Duodenal mucosa (tissue), 2 donors: ENCODE data around the gene NPAS2.

Experiments
- H3K27ac ChIP-seq: one replicate; pipeline ENCODE4 v1.7.0; 2013; ENCODE audit warnings: low read depth, low read length
- H3K27me3 ChIP-seq, 2 donors: one replicate each; pipeline ENCODE4 v1.7.0; 2013; ENCODE audit warnings: low read length in 2 of 2, control low read depth in 1 of 2; ENCODE audit not compliant: insufficient read depth in 2 of 2, control insufficient read depth in 1 of 2
- H3K36me3 ChIP-seq, 2 donors: one replicate each; pipeline ENCODE4 v1.7.0; 2013; ENCODE audit warnings: low read length in 2 of 2, control low read depth in 1 of 2; ENCODE audit not compliant: insufficient read depth in 2 of 2, control insufficient read depth in 1 of 2
- H3K4me1 ChIP-seq, 2 donors: one replicate each; pipeline ENCODE4 v1.7.0; 2013; ENCODE audit warnings: low read length in 2 of 2, control low read depth in 1 of 2; ENCODE audit not compliant: insufficient read depth in 2 of 2, control insufficient read depth in 1 of 2
- H3K4me3 ChIP-seq, 2 donors: one replicate each; pipeline ENCODE4 v1.7.0; 2013; ENCODE audit warnings: low read length in 2 of 2, low read depth in 1 of 2
- H3K9ac ChIP-seq, 2 donors: one replicate each; pipeline ENCODE4 v1.7.0; 2013; ENCODE audit warnings: low read length in 2 of 2, low read depth in 1 of 2
- H3K9me3 ChIP-seq, 2 donors: one replicate each; pipeline ENCODE4 v1.7.0; 2013; ENCODE audit warnings: low read length in 2 of 2, control low read depth in 1 of 2; ENCODE audit not compliant: control insufficient read depth in 1 of 2

NPAS2 gene

GRCh38 chr2:100903534-100904258 lies 83.8 kb downstream of the NPAS2 start:
- Histone ChIP-seq H3K4me1 (no peaks in the 10 kb centered on the region), H3K27me3 (no peaks in the 10 kb centered on the region), H3K36me3 (peaks cover 13 to 14% of the 10 kb centered on the region in 2 donors), H3K9ac (no peak overlapping the region), H3K9me3 (no peaks in the 10 kb centered on the region), H3K4me3 (no peak overlapping the region), H3K27ac (no peak overlapping the region)

GRCh38 chr2:100905132-100905805 lies 85.3 kb downstream of the NPAS2 start:
- Histone ChIP-seq H3K4me3 (no peak overlapping the region), H3K27ac (no peak overlapping the region), H3K9ac (no peak overlapping the region), H3K27me3 (no peaks in the 10 kb centered on the region), H3K9me3 (no peaks in the 10 kb centered on the region), H3K4me1 (no peaks in the 10 kb centered on the region), H3K36me3 (peaks cover 13 to 14% of the 10 kb centered on the region in 2 donors)

GRCh38 chr2:100906131-100906530 lies 86.2 kb downstream of the NPAS2 start:
- Histone ChIP-seq H3K9ac (no peak overlapping the region), H3K9me3 (no peaks in the 10 kb centered on the region), H3K36me3 (peaks cover 13 to 14% of the 10 kb centered on the region in 2 donors), H3K4me1 (no peaks in the 10 kb centered on the region), H3K27me3 (no peaks in the 10 kb centered on the region), H3K27ac (no peak overlapping the region), H3K4me3 (no peak overlapping the region)

DNA sequence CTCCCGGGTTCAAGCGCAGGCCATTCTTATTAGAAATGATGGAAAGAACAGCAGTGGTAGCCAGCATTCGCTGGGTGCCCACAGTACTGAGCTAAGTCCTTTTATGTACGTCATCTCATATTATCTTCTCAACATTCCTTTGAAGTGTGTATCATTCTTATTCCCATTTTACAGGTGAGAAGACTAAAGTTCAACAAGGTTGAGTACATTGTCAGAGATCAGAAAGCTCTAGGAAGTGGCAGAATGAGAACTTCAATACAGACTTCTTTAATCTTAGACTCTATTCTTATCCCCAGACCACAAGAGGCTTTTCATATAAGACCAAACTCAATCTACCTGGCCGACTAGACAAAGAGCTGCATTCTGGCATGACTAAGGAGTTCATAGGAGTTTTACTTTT lies 86.7 kb downstream of the NPAS2 start:
- Histone ChIP-seq H3K4me3 (no peak overlapping the region), H3K9me3 (no peaks in the 10 kb centered on the region), H3K9ac (no peak overlapping the region), H3K27me3 (no peaks in the 10 kb centered on the region), H3K4me1 (no peaks in the 10 kb centered on the region), H3K36me3 (peaks cover 13 to 14% of the 10 kb centered on the region in 2 donors), H3K27ac (no peak overlapping the region)

DNA sequence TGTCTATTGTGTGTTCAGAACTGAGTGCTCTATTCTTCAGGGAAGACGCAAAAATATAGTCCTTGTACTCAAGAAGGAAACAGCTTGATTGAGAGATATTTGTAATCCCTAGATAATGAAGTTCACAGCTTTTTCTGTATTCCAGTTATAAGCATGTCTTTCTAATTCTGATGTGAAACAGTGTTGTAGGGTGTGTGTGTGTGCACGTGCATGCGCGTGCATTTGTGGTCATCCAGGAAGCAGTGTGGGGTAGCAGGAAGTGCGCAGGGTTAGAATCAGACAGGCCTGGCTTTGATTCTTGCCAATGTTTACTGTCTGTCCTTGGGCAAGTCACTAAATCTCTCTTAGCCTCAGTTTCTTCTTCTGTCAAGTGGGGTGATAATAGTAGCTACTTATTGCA lies 87.9 kb downstream of the NPAS2 start:
- H3K9me3 ChIP-seq = no peaks in the 10 kb centered on the region

DNA sequence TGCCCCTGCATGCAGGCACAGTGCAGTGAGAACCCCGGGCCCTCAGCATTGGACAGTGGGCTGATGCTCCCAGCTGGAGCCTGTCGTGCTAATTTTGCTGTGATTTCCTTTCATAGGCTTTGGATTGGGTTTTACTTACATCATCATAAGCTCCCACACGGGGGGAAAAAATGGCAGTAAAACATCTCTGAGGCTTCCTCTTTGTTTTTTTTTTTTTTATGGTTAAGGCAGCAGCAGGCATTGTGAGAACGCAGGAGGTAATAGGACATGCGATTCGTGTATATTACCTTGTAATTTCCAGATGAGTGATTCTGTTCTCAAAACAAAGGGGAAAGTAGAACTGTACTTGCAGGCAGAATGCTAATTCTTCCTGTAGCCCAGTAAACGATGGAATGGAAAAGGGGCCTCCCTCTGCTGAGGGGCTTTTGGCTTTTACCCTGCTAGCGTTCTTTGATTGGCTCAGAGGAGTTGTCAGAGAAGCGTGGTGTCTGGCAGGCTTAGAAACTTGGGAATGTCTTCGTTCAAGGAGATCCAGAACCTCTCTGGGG lies 89.7 kb downstream of the NPAS2 start:
- H3K4me3 ChIP-seq = no peak overlapping the region
- no peaks in the 10 kb centered on the region for H3K9me3 ChIP-seq
- H3K27me3 ChIP-seq = no peaks in the 10 kb centered on the region
- peaks cover 22% of the 10 kb centered on the region in 2 donors for H3K36me3 ChIP-seq
- no peaks in the 10 kb centered on the region for H3K4me1 ChIP-seq
- no peak overlapping the region for H3K27ac ChIP-seq
- H3K9ac ChIP-seq = no peak overlapping the region

More for the DNA sequence above, 87.9 kb downstream of the NPAS2 start:
- no peak overlapping the region for H3K27ac ChIP-seq
- H3K4me1 ChIP-seq = no peaks in the 10 kb centered on the region
- H3K9ac ChIP-seq = no peak overlapping the region
- H3K27me3 ChIP-seq = no peaks in the 10 kb centered on the region
- H3K36me3 ChIP-seq = peaks cover 13 to 20% of the 10 kb centered on the region in 2 donors
- H3K4me3 ChIP-seq = no peak overlapping the region

- no peaks in the 10 kb centered on the region for H3K4me1 ChIP-seq
- no peaks in the 10 kb centered on the region for H3K27me3 ChIP-seq
- no peak overlapping the region for H3K27ac ChIP-seq
- no peaks in the 10 kb centered on the region for H3K9me3 ChIP-seq
- H3K4me3 ChIP-seq = no peak overlapping the region
- no peak overlapping the region for H3K9ac ChIP-seq
- peaks cover 17 to 19% of the 10 kb centered on the region in 2 donors for H3K36me3 ChIP-seq
These were observed 90.2 kb downstream of the NPAS2 start for GRCh38 chr2:100910111-100910510.

GRCh38 chr2:100919316-100919715 lies 99.4 kb downstream of the NPAS2 start:
- H3K36me3 ChIP-seq = peaks cover 0 to 2% of the 10 kb centered on the region in 2 donors
- no peak overlapping the region for H3K27ac ChIP-seq
- no peaks in the 10 kb centered on the region for H3K27me3 ChIP-seq
- H3K9ac ChIP-seq = no peak overlapping the region
- no peak overlapping the region for H3K4me3 ChIP-seq
- peaks cover 12 to 13% of the 10 kb centered on the region in 2 donors for H3K4me1 ChIP-seq
- H3K9me3 ChIP-seq = no peaks in the 10 kb centered on the region

GRCh38 chr2:100921685-100922161 lies 101.8 kb downstream of the NPAS2 start:
- no peak overlapping the region for H3K27ac ChIP-seq
- H3K27me3 ChIP-seq = no peaks in the 10 kb centered on the region
- H3K4me3 ChIP-seq = no peak overlapping the region
- no peak overlapping the region for H3K9ac ChIP-seq
- H3K36me3 ChIP-seq = no peaks in the 10 kb centered on the region
- peaks cover 21 to 23% of the 10 kb centered on the region in 2 donors for H3K4me1 ChIP-seq
- no peaks in the 10 kb centered on the region for H3K9me3 ChIP-seq

DNA sequence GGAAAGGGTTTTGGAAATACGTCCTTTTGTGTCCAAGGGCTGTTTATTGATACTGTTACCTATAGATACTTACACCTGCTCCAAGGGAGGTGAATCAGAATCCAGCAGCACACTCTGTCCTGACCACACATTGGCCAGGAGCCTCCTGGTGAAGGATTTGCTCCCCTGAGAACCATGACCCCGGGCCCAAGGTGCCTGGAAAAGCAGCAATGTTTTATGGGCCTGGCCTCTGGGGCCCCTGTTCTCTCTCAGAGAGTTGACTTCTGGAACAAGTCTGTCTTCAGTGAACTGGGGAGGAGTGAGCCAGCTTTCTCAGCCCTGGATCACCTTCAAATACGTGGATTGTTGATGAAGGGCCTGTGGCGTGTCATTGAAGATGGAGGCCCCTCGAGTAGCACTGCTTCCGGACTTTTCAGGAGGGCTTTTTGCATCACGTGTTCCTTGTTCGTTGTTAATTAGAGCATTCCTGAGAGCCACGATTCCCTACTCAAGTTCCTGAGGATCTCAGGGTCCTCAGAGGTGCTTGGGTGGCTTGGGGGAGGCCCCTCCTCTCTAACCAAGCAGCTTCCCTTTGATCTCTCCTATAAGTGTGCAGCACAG lies 103.6 kb downstream of the NPAS2 start:
- no peak overlapping the region for H3K4me3 ChIP-seq
- no peak overlapping the region for H3K9ac ChIP-seq
- H3K27me3 ChIP-seq = no peaks in the 10 kb centered on the region
- H3K27ac ChIP-seq = no peak overlapping the region
- peaks cover 21 to 23% of the 10 kb centered on the region in 2 donors for H3K4me1 ChIP-seq
- peaks cover 0 to 4% of the 10 kb centered on the region in 2 donors for H3K36me3 ChIP-seq
- no peaks in the 10 kb centered on the region for H3K9me3 ChIP-seq
